Measurements from ENCODE around the gene FAM83G.

Gene FAM83G

DNA sequence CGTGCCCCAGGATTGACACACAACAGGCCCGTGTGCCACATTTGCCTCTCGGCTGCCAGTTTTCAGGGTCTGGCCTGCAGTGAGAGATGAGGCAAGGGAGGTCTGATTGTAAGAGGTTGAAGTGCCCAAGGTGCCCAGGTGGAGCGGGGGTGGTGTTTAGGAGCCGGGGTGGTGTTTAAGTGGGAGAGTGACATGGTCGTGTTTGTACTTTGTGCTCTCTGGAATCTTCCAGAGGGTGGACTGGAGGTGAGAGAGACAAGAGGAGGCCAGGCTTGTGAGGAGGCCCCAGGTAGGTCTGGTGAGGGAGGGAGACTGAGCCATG, 42.1 kb downstream of the FAM83G start:
- H3K79me1 ChIP-seq (replicated peaks; ENCODE audit: low read length, poor library complexity, severe bottlenecking): no peaks in the 10 kb centered on the region
- peak overlapping the region; percentile 29 to 42 for H2BK12ac ChIP-seq (ENCODE audit: low read length in 2 of 2)
- no peak overlapping the region for H3K4ac ChIP-seq (ENCODE audit: low read depth in 1 of 2, low read length in 2 of 2)
- 81% methylated on average over 6 of the region's 6 CpGs for WGBS
- H3K27me3 ChIP-seq (ENCODE audit: control insufficient read depth in 1 of 2, insufficient read depth in 1 of 2, low read length in 2 of 2): peaks cover 0 to 5% of the 10 kb centered on the region in 2 experiments
- no peak overlapping the region for H2BK15ac ChIP-seq (ENCODE audit: low read depth, poor library complexity, severe bottlenecking)
- peak overlapping the region; percentile 8 for H2AK5ac ChIP-seq (ENCODE audit: low read length, severe bottlenecking)
- H3K9ac ChIP-seq (ENCODE audit: low read length): peak overlapping the region; percentile 13
- H2BK120ac ChIP-seq (ENCODE audit: low read depth, low read length): peak overlapping the region; percentile 64
- H4K8ac ChIP-seq (ENCODE audit: low read length): peak overlapping the region; percentile 20
- H3K18ac ChIP-seq (ENCODE audit: low read depth in 1 of 2, low read length in 2 of 2): no peak overlapping the region
- no peak overlapping the region for H3K4me3 ChIP-seq (ENCODE audit: insufficient read depth in 1 of 2, low read depth in 1 of 2, low read length in 2 of 2)
- H2BK5ac ChIP-seq (ENCODE audit: low read depth, low read length, poor library complexity, severe bottlenecking): no peak overlapping the region
- H3K36me3 ChIP-seq (ENCODE audit: control insufficient read depth in 1 of 2, insufficient read depth in 2 of 2, low read depth in 1 of 2, low read length in 2 of 2): no peaks in the 10 kb centered on the region
- peaks cover 43% of the 10 kb centered on the region for H3K4me1 ChIP-seq (ENCODE audit: control insufficient read depth, insufficient read depth, low read depth, low read length)
- H3K14ac ChIP-seq (ENCODE audit: low read length in 2 of 2): no peak overlapping the region
- H3K9me3 ChIP-seq (ENCODE audit: control insufficient read depth, low read length): no peaks in the 10 kb centered on the region
- no peak overlapping the region for H2AFZ ChIP-seq (ENCODE audit: low read depth, low read length)
- no peak for DNase-seq
- H3K27ac ChIP-seq (ENCODE audit: low read length, poor library complexity, severe bottlenecking): no peak overlapping the region
- H3K23ac ChIP-seq (ENCODE audit: low read length in 2 of 2): no peak overlapping the region
- H4K91ac ChIP-seq (ENCODE audit: low read length): peak overlapping the region; percentile 23
- no peak overlapping the region for H3K4me2 ChIP-seq (ENCODE audit: low read length, poor library complexity, severe bottlenecking)

DNA sequence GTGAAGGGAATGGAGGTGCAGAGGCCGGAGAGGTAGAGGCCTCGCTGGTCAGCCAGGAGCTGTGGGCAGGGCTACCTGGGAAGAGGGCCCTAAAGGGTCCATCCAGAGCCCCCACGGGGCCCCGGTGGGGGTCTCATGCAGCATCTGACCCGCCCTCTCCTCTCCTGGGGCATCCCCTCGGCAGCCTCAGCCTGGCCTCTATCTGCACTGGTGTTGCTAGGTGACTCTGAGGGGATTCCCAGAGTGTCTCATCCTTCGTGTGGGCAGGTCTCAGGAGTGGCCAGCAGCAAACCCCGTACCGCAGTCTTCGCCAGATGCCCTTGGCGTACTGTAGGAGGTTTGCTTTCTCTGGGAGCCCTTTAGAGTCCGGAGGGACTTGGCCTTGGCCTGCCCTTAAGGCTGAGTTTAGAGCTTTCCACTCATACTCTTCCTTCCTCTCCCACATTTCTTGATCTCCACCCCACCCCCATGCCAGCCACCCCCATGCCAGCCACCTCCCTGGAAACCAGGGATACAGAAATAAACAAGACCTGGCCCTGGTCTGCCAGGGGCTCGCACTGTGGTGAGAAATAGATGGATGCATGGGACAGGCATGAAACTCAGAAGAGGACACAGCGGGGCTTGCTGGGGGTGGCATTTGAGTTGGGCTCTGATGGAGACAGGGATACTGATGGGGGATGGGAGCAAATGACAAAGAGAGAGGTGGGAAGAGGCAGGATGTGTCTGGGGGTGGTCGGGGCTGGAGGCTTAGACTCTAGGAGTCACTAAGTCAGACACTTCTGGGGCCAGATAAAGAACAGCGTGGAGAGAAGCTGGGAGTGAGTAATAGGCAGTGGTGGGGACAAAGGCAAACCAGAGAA, 42.7 kb downstream of the FAM83G start:
- no peak overlapping the region for H2BK15ac ChIP-seq (ENCODE audit: low read depth, poor library complexity, severe bottlenecking)
- DNase-seq: peak; percentile 67
- peak overlapping the region; percentile 13 for H3K9ac ChIP-seq (ENCODE audit: low read length)
- H3K27me3 ChIP-seq (ENCODE audit: control insufficient read depth in 1 of 2, insufficient read depth in 1 of 2, low read length in 2 of 2): peaks cover 0 to 5% of the 10 kb centered on the region in 2 experiments
- no peak overlapping the region for H3K4me3 ChIP-seq (ENCODE audit: insufficient read depth in 1 of 2, low read depth in 1 of 2, low read length in 2 of 2)
- no peak overlapping the region for H3K14ac ChIP-seq (ENCODE audit: low read length in 2 of 2)
- H3K4me2 ChIP-seq (ENCODE audit: low read length, poor library complexity, severe bottlenecking): no peak overlapping the region
- WGBS: 77% methylated on average over 16 of the region's 16 CpGs
- H2BK5ac ChIP-seq (ENCODE audit: low read depth, low read length, poor library complexity, severe bottlenecking): no peak overlapping the region
- H3K9me3 ChIP-seq (ENCODE audit: control insufficient read depth, low read length): no peaks in the 10 kb centered on the region
- H2BK120ac ChIP-seq (ENCODE audit: low read depth, low read length): no peak overlapping the region
- H3K4me1 ChIP-seq (ENCODE audit: control insufficient read depth, insufficient read depth, low read depth, low read length): peaks cover 38% of the 10 kb centered on the region
- no peaks in the 10 kb centered on the region for H3K36me3 ChIP-seq (ENCODE audit: control insufficient read depth in 1 of 2, insufficient read depth in 2 of 2, low read depth in 1 of 2, low read length in 2 of 2)
- H3K27ac ChIP-seq (ENCODE audit: low read length, poor library complexity, severe bottlenecking): no peak overlapping the region
- no peaks in the 10 kb centered on the region for H3K79me1 ChIP-seq (replicated peaks; ENCODE audit: low read length, poor library complexity, severe bottlenecking)
- no peak overlapping the region for H4K8ac ChIP-seq (ENCODE audit: low read length)
- peak overlapping the region; percentile 0 to 29 for H2BK12ac ChIP-seq (ENCODE audit: low read length in 2 of 2)
- no peak overlapping the region for H4K91ac ChIP-seq (ENCODE audit: low read length)
- H3K18ac ChIP-seq (ENCODE audit: low read depth in 1 of 2, low read length in 2 of 2): no peak overlapping the region
- H3K4ac ChIP-seq (ENCODE audit: low read depth in 1 of 2, low read length in 2 of 2): peak overlapping the region in 1 of 2 experiments; percentile 4
- H3K23ac ChIP-seq (ENCODE audit: low read length in 2 of 2): no peak overlapping the region
- peak overlapping the region; percentile 8 for H2AK5ac ChIP-seq (ENCODE audit: low read length, severe bottlenecking)
- no peak overlapping the region for H2AFZ ChIP-seq (ENCODE audit: low read depth, low read length)

DNA sequence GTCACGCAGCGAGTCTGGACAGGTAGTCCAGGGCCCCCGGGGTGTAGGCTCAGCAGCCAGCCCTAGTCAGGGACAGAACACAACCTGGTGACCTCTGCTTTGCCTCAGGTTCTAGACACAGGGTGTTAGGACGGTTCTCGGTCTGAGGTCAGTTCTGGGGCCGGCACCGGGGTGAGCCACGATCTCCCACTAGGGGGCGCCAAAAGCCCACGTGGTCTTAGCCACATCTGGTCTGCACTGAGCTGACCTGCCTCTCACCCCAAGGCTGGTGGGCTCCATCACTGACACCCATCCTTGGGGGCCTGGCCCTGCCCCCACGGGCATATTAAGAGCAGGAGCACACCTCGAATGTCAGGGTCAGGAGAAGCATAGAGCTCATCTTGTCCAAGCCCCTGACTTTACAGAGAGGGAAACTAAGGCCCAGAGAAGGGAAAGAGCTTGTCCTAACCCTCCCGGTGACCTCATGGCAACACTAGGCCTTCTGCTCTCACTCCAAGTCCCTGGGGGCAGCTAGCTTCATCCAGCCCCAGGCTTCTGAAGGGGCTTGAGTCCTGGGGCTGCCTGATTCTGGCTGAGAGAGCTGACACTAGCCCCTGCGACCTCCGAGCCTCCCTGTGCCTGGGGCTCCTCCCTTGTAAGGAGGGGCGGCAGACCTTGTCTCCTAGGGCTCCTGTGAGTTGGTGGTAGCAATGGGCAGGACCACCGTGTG, 43.6 kb downstream of the FAM83G start:
- Histone ChIP-seq H3K27me3 (ENCODE audit: control insufficient read depth in 1 of 2, insufficient read depth in 1 of 2, low read length in 2 of 2) (peaks cover 0 to 5% of the 10 kb centered on the region in 2 experiments), H2BK5ac (ENCODE audit: low read depth, low read length, poor library complexity, severe bottlenecking) (no peak overlapping the region), H3K4ac (ENCODE audit: low read depth in 1 of 2, low read length in 2 of 2) (no peak overlapping the region), H3K14ac (ENCODE audit: low read length in 2 of 2) (no peak overlapping the region), H3K27ac (ENCODE audit: low read length, poor library complexity, severe bottlenecking) (no peak overlapping the region), H3K9me3 (ENCODE audit: control insufficient read depth, low read length) (no peaks in the 10 kb centered on the region), H2BK15ac (ENCODE audit: low read depth, poor library complexity, severe bottlenecking) (peak overlapping the region; percentile 45), H3K36me3 (ENCODE audit: control insufficient read depth in 1 of 2, insufficient read depth in 2 of 2, low read depth in 1 of 2, low read length in 2 of 2) (no peaks in the 10 kb centered on the region), H2AK5ac (ENCODE audit: low read length, severe bottlenecking) (peak overlapping the region; percentile 48), H2BK12ac (ENCODE audit: low read length in 2 of 2) (no peak overlapping the region), H3K4me1 (ENCODE audit: control insufficient read depth, insufficient read depth, low read depth, low read length) (peaks cover 35% of the 10 kb centered on the region), H3K23ac (ENCODE audit: low read length in 2 of 2) (no peak overlapping the region), H3K4me3 (ENCODE audit: insufficient read depth in 1 of 2, low read depth in 1 of 2, low read length in 2 of 2) (no peak overlapping the region), H3K79me1 (replicated peaks; ENCODE audit: low read length, poor library complexity, severe bottlenecking) (no peaks in the 10 kb centered on the region), H2AFZ (ENCODE audit: low read depth, low read length) (no peak overlapping the region), H4K8ac (ENCODE audit: low read length) (peak overlapping the region; percentile 10), H3K4me2 (ENCODE audit: low read length, poor library complexity, severe bottlenecking) (no peak overlapping the region), H3K18ac (ENCODE audit: low read depth in 1 of 2, low read length in 2 of 2) (no peak overlapping the region), H4K91ac (ENCODE audit: low read length) (no peak overlapping the region), H2BK120ac (ENCODE audit: low read depth, low read length) (no peak overlapping the region), H3K9ac (ENCODE audit: low read length) (peak overlapping the region; percentile 13)
- DNase-seq: peak; percentile 63
- WGBS: 38% methylated on average over 17 of the region's 17 CpGs

DNA sequence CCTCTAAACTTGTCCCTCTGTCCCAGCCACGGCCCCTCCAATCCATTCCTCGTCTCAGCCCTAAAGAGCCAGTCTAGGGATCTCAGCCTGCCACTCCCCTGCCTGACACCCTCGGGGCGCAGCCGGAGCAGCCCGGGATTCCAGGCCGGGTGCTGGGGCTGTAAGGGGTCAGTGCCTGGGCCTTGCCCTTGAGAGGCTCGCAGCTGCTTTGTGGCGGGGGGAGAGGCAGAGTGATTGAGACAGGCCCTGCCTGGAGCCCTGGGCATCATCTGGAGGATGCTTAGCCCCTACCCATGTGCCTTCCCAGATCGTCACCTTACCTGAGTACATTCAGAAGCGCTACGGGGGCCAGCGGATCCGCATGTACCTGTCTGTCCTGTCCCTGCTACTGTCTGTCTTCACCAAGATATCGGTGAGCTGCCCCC, 44.3 kb downstream of the FAM83G start:
- no peak overlapping the region for H3K4me2 ChIP-seq (ENCODE audit: low read length, poor library complexity, severe bottlenecking)
- H3K9ac ChIP-seq (ENCODE audit: low read length): no peak overlapping the region
- no peak overlapping the region for H3K23ac ChIP-seq (ENCODE audit: low read length in 2 of 2)
- H4K91ac ChIP-seq (ENCODE audit: low read length): no peak overlapping the region
- no peak overlapping the region for H2BK5ac ChIP-seq (ENCODE audit: low read depth, low read length, poor library complexity, severe bottlenecking)
- 90% methylated on average over 15 of the region's 15 CpGs for WGBS
- H3K9me3 ChIP-seq (ENCODE audit: control insufficient read depth, low read length): no peaks in the 10 kb centered on the region
- H3K27ac ChIP-seq (ENCODE audit: low read length, poor library complexity, severe bottlenecking): no peak overlapping the region
- no peaks in the 10 kb centered on the region for H3K79me1 ChIP-seq (replicated peaks; ENCODE audit: low read length, poor library complexity, severe bottlenecking)
- no peak overlapping the region for H2BK12ac ChIP-seq (ENCODE audit: low read length in 2 of 2)
- H2BK120ac ChIP-seq (ENCODE audit: low read depth, low read length): no peak overlapping the region
- H3K36me3 ChIP-seq (ENCODE audit: control insufficient read depth in 1 of 2, insufficient read depth in 2 of 2, low read depth in 1 of 2, low read length in 2 of 2): no peaks in the 10 kb centered on the region
- no peak overlapping the region for H2AFZ ChIP-seq (ENCODE audit: low read depth, low read length)
- H3K4me1 ChIP-seq (ENCODE audit: control insufficient read depth, insufficient read depth, low read depth, low read length): peaks cover 31% of the 10 kb centered on the region
- peak overlapping the region; percentile 48 for H2AK5ac ChIP-seq (ENCODE audit: low read length, severe bottlenecking)
- no peak overlapping the region for H3K18ac ChIP-seq (ENCODE audit: low read depth in 1 of 2, low read length in 2 of 2)
- no peak overlapping the region for H3K14ac ChIP-seq (ENCODE audit: low read length in 2 of 2)
- peaks cover 0 to 5% of the 10 kb centered on the region in 2 experiments for H3K27me3 ChIP-seq (ENCODE audit: control insufficient read depth in 1 of 2, insufficient read depth in 1 of 2, low read length in 2 of 2)
- DNase-seq: no peak
- H3K4ac ChIP-seq (ENCODE audit: low read depth in 1 of 2, low read length in 2 of 2): no peak overlapping the region
- H2BK15ac ChIP-seq (ENCODE audit: low read depth, poor library complexity, severe bottlenecking): no peak overlapping the region
- H4K8ac ChIP-seq (ENCODE audit: low read length): no peak overlapping the region
- no peak overlapping the region for H3K4me3 ChIP-seq (ENCODE audit: insufficient read depth in 1 of 2, low read depth in 1 of 2, low read length in 2 of 2)
